HEK293T (cell line): Measurements from ENCODE around the gene LYSMD2.

Experiments
- BHLHE40 ChIP-seq: fragments of 450-650 bp; IDR thresholded peaks from 2 replicates; pipeline ENCODE4 v1.6.1; 2016; ENCODE audit warnings: mild to moderate bottlenecking, moderate library complexity, borderline replicate concordance
- ELF4 ChIP-seq: fragments of 450-650 bp; IDR thresholded peaks from 2 replicates; pipeline ENCODE4 v1.6.1; 2017; ENCODE audit warnings: antibody characterized with exemption
- FOXK2 ChIP-seq: fragments of 450-650 bp; IDR thresholded peaks from 2 replicates; pipeline ENCODE4 v1.6.1; 2016; ENCODE audit warnings: mild to moderate bottlenecking
- FOXM1 ChIP-seq: fragments of 450-650 bp; IDR thresholded peaks from 2 replicates; pipeline ENCODE4 v1.6.1; 2017; ENCODE audit warnings: mild to moderate bottlenecking, borderline replicate concordance
- SP1 ChIP-seq: fragments of 450-650 bp; IDR thresholded peaks from 2 replicates; pipeline ENCODE4 v1.6.1; 2017
- TARDBP ChIP-seq: fragments of 450-650 bp; IDR thresholded peaks from 2 replicates; pipeline ENCODE4 v1.6.1; 2016

DNA sequence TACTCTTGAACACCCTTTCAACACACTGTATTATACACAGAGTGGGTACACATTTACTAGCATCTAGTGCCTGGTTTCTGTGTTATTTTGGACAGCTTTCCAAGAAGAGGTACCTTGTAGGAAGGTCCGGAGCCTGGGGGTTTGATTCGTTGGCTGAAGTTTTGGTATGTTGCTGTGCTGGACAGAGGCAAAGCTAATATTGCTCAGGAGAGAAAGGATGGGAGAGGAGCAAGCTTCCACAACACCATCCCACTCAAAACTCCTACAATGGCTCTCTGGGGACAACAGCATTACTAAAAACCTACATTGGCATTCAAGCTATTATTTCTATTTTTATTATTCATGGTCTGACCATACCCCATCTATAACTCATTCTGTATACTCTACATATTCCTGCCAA lies 1.1 kb upstream of the LYSMD2 start:
- TF ChIP-seq FOXK2 (no peak), TARDBP (no peak), SP1 (no peak), BHLHE40 (no peak), ELF4 (no peak), FOXM1 (no peak)
